Endothelial cell (in vitro differentiated cells): ENCODE data around the gene RFX7. TPM values are rescaled to one million over a fixed set of nuclear protein-coding genes. Genes with fewer than 3 reads are reported as not detected.
"Not testable (repeated sequence)": the region's sequence is repeated elsewhere in the genome, so short reads cannot be mapped to it uniquely, and the experiment has no call there.

Experiments used
- DNase-seq: peaks from one replicate; pipeline ENCODE4 v3.0.0; 2021; ENCODE audit warnings: low spot score
- H3K27ac Mint-ChIP-seq: one replicate; pipeline ENCODE4 v1.8.0; 2021; ENCODE audit warnings: mixed read lengths, inconsistent platforms; ENCODE audit not compliant: unreplicated experiment
- H3K27me3 Mint-ChIP-seq: one replicate; pipeline ENCODE4 v1.8.0; 2021; ENCODE audit warnings: mild to moderate bottlenecking, moderate library complexity, mixed read lengths, inconsistent platforms; ENCODE audit not compliant: unreplicated experiment
- H3K36me3 Mint-ChIP-seq: one replicate; pipeline ENCODE4 v1.8.0; 2021; ENCODE audit warnings: mild to moderate bottlenecking, low read depth, mixed read lengths, inconsistent platforms; ENCODE audit not compliant: unreplicated experiment
- H3K4me1 Mint-ChIP-seq: one replicate; pipeline ENCODE4 v1.8.0; 2021; ENCODE audit warnings: mild to moderate bottlenecking, mixed read lengths, inconsistent platforms; ENCODE audit not compliant: unreplicated experiment
- H3K4me3 Mint-ChIP-seq: one replicate; pipeline ENCODE4 v1.8.0; 2021; ENCODE audit warnings: mild to moderate bottlenecking, mixed read lengths, inconsistent platforms; ENCODE audit not compliant: unreplicated experiment
- H3K9me3 Mint-ChIP-seq: one replicate; pipeline ENCODE4 v1.8.0; 2021; ENCODE audit warnings: mixed read lengths, inconsistent platforms; ENCODE audit not compliant: unreplicated experiment
- CTCF ChIP-seq: fragments of 200-600 bp; sonication (generic); IDR thresholded peaks from one replicate; pipeline ENCODE4 v1.5.0; 2021; ENCODE audit warnings: antibody characterized with exemption; ENCODE audit not compliant: unreplicated experiment
- total RNA-seq: library from RNA; stranded (reverse); fragmentation: NEBNext Ultra II Directional; extraction: Animal tissue kit (Norgen Biotek cat#: 25700); gene quantifications from one replicate; pipeline ENCODE4 v1.2.1, GENCODE V29; 2021; ENCODE audit not compliant: unreplicated experiment

RFX7 gene
- total RNA-seq, 1 donor from 2014 or later = 37.7 TPM

DNA sequence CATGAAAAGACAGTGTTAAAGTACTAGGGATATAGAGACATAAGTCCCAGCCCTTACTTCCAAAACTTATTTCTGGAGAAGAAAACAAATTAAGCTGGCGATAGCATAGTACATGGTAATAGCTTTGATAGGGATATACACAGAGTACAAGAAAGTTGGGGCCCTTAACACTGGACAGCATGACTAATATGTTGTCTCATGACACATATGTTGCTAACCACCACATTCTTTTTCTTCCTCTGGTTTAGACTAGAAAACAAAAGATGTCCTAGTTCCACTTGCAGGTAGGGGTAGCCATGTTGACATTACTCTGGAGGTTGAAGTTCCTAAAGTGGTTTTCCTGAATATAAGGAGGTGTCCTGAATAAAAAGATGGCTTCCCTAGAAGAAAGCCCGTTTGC lies 75.3 kb downstream of the RFX7 start:
- DNase-seq = no peak
- Mint-ChIP-seq H3K36me3 (peaks cover 21% of the 10 kb centered on the region), H3K27ac (no peak overlapping the region), H3K9me3 (no peaks in the 10 kb centered on the region), H3K27me3 (no peaks in the 10 kb centered on the region), H3K4me3 (no peak overlapping the region), H3K4me1 (peaks cover 9% of the 10 kb centered on the region)
- TF ChIP-seq CTCF = no peak

DNA sequence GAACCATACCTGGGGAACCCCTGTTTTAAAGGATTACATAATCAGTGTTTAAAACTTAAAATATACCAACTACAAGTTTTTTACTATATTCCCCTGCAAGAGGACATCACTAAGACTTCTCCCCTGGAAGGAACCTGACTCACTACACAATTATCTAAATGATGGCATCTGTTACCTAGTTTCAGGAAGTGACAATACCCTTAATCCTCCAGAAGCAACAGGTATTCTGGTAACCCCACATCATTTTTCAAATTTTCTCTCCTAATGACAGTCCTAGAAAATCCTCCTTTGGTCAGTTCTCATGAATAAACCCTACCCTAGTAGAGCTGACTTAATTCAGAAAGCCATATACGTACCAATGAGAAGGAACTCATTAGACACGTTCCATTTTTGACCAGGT lies 78.4 kb downstream of the RFX7 start:
- Mint-ChIP-seq H3K4me3 (no peak overlapping the region), H3K27me3 (no peaks in the 10 kb centered on the region), H3K36me3 (no peaks in the 10 kb centered on the region), H3K9me3 (no peaks in the 10 kb centered on the region), H3K4me1 (peaks cover 18% of the 10 kb centered on the region), H3K27ac (no peak overlapping the region)
- no peak for TF ChIP-seq CTCF
- no peak for DNase-seq

DNA sequence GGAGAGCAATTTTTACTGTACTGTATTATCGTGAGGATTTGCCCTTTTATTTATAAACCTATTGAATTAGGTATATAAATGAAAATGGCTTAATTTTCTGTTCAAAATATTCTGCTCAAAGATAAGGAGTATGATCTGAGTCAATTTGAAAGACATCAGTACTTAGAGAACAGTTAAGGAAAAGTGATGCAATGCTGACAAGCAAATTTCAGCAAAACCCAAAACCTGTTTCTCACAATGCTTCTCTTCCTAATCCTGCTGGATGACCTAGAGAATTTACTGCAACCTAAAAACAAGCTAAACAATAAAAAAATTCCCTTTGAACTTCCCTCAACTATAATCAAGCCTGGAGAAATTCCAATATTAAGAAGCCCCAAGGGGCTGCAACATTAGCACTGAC lies 82.7 kb downstream of the RFX7 start:
- Mint-ChIP-seq H3K4me3 (no peak overlapping the region), H3K9me3 (no peaks in the 10 kb centered on the region), H3K36me3 (no peaks in the 10 kb centered on the region), H3K4me1 (peaks cover 16% of the 10 kb centered on the region), H3K27me3 (no peaks in the 10 kb centered on the region), H3K27ac (peak overlapping the region; percentile 41)
- no peak for DNase-seq
- TF ChIP-seq CTCF = no peak

GRCh38 chr15:56156877-56157276 lies 86.8 kb downstream of the RFX7 start:
- TF ChIP-seq CTCF = no peak
- Mint-ChIP-seq H3K27me3 (peaks cover 4% of the 10 kb centered on the region), H3K9me3 (no peaks in the 10 kb centered on the region), H3K4me1 (peaks cover 18% of the 10 kb centered on the region), H3K4me3 (no peak overlapping the region), H3K27ac (no peak overlapping the region), H3K36me3 (peaks cover 9% of the 10 kb centered on the region)
- no peak for DNase-seq

DNA sequence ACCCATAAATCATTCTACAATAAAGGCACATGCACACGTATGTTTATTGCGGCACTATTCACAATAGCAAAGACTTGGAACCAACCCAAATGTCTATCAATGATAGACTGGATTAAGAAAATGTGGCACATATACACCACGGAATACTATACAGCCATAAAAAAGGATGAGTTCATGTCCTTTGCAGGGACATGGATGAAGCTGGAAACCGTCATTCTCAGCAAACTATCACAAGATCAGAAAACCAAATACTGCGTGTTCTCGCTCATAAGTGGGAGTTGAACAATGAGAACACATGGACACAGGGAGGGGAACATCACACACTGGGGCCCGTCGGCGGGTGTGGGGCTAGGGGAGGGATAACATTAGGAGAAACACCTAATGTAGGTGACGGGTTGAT lies 88.4 kb downstream of the RFX7 start:
- not testable (repeated sequence) for DNase-seq, H3K27ac Mint-ChIP-seq, H3K27me3 Mint-ChIP-seq, H3K36me3 Mint-ChIP-seq, H3K4me3 Mint-ChIP-seq, H3K4me1 Mint-ChIP-seq, H3K9me3 Mint-ChIP-seq

GRCh38 chr15:56154768-56155167 lies 88.9 kb downstream of the RFX7 start:
- H3K9me3 Mint-ChIP-seq, H3K4me1 Mint-ChIP-seq, H3K27ac Mint-ChIP-seq, H3K36me3 Mint-ChIP-seq, DNase-seq, H3K4me3 Mint-ChIP-seq, H3K27me3 Mint-ChIP-seq: not testable (repeated sequence)
